NCI-H510A (cell line): Measurements from ENCODE around the gene RGPD3.

Experiments
- DNase-seq: peaks from one replicate; lab custom pipeline; 2025; lab: John Stamatoyannopoulos, UW

The RGPD3 gene

GRCh38 chr2:106342831-106343251 is 125.4 kb downstream of the RGPD3 start:
- no peak for DNase-seq

GRCh38 chr2:106341666-106342065 is 126.5 kb downstream of the RGPD3 start:
- DNase-seq, result no peak
